K562 (cell line): ENCODE measurements around the gene ETV7. TPM values are rescaled to one million over a fixed set of nuclear protein-coding genes. Genes with fewer than 3 reads are reported as not detected.
A peak's percentile ranks its signal among the peaks of the same experiment; 100 is the strongest.

Experiments
- ASH1L ChIP-seq: fragments of 450-650 bp; IDR thresholded peaks from 2 replicates; pipeline ENCODE4 v1.6.1; 2018; ENCODE audit warnings: borderline replicate concordance, mild to moderate bottlenecking, low read depth; ENCODE audit not compliant: partially characterized antibody
- CEBPB ChIP-seq: fragments of 450-650 bp; IDR thresholded peaks from 2 replicates; pipeline ENCODE4 v1.6.1; 2016; ENCODE audit warnings: missing genetic modification characterization, missing compliant biosample characterization
- CEBPG ChIP-seq, 3 experiments: fragments of 200-800 bp in 1 of 3; sonication (Bioruptor generic) in 1 of 3; sonication (generic) in 1 of 3; formaldehyde crosslinking in 1 of 3; IDR thresholded peaks in 2 of 3; conservative IDR thresholded peaks in 1 of 3; 2 replicates each; pipeline versions ENCODE4 v1.6.1 to v1.8.0; 2016 to 2022; ENCODE audit warnings: missing compliant biosample characterization in 2 of 3, missing genetic modification characterization in 2 of 3, mild to moderate bottlenecking in 1 of 3, missing genetic modification reagents in 1 of 3
- CHD1 ChIP-seq: fragments of 200-600 bp; sonication (generic); IDR thresholded peaks from one replicate; pipeline ENCODE4 v1.6.1; 2012; ENCODE audit warnings: mild to moderate bottlenecking, moderate library complexity, low read length, inconsistent platforms
- EP300 ChIP-seq: IDR thresholded peaks from 2 replicates; pipeline ENCODE4 v1.6.1; 2012; ENCODE audit warnings: low read length, improper control_type of control experiment
- ETV6 ChIP-seq, 3 experiments: fragments of 150-350 bp in 1 of 3; sonication (generic) in 1 of 3; formaldehyde crosslinking in 1 of 3; IDR thresholded peaks; 2 replicates each; pipeline versions ENCODE4 v1.6.1 to v1.8.0; 2014 to 2022; ENCODE audit warnings: borderline replicate concordance in 2 of 3, low read depth in 2 of 3, antibody characterized with exemption in 1 of 3, low read length in 1 of 3, mild to moderate bottlenecking in 1 of 3, missing genetic modification reagents in 1 of 3
- FOXP4 ChIP-seq: sonication (generic); formaldehyde crosslinking; IDR thresholded peaks from 2 replicates; pipeline ENCODE4 v1.8.0; 2022; ENCODE audit warnings: mild to moderate bottlenecking, missing genetic modification reagents, borderline replicate concordance
- MBD2 ChIP-seq: sonication (generic); IDR thresholded peaks from 2 replicates; pipeline ENCODE4 v1.6.1; 2016; ENCODE audit warnings: low read depth, borderline replicate concordance
- NCOA6 ChIP-seq: fragments of 450-650 bp; IDR thresholded peaks from 2 replicates; pipeline ENCODE4 v1.6.1; 2017; ENCODE audit warnings: mild to moderate bottlenecking
- NCOR1 ChIP-seq: fragments of 450-650 bp; IDR thresholded peaks from 2 replicates; pipeline ENCODE4 v1.6.1; 2016; ENCODE audit warnings: mild to moderate bottlenecking, moderate library complexity
- NFIX ChIP-seq: fragments of 250-450 bp; sonication (Bioruptor Pico); IDR thresholded peaks from 2 replicates; pipeline ENCODE4 v1.4.0; 2020; ENCODE audit warnings: low read depth, mild to moderate bottlenecking, moderate library complexity
- NFRKB ChIP-seq: fragments of 450-650 bp; IDR thresholded peaks from 2 replicates; pipeline ENCODE4 v1.6.1; 2016; ENCODE audit warnings: low read depth
- POLR3G ChIP-seq: IDR thresholded peaks from 2 replicates; pipeline ENCODE4 v1.6.1; 2011; ENCODE audit not compliant: insufficient read length, insufficient replicate concordance; ENCODE audit errors: extremely low read depth
- RBM15 ChIP-seq: fragments of 200-400 bp; formaldehyde crosslinking; IDR thresholded peaks from 2 replicates; pipeline ENCODE4 v1.6.1; 2018; ENCODE audit warnings: mild to moderate bottlenecking, low read length, moderate library complexity; ENCODE audit not compliant: insufficient read depth
- ZBTB26 ChIP-seq: fragments of 450-650 bp; formaldehyde crosslinking; IDR thresholded peaks from 2 replicates; pipeline ENCODE4 v1.4.0; 2022; ENCODE audit warnings: missing genetic modification characterization
- ZNF175 ChIP-seq: fragments of 200-800 bp; sonication (Bioruptor generic); IDR thresholded peaks from 2 replicates; pipeline ENCODE4 v1.6.1; 2016; ENCODE audit warnings: low read depth, mild to moderate bottlenecking, missing genetic modification characterization, missing compliant biosample characterization
- ZNF586 ChIP-seq: fragments of 450-650 bp; formaldehyde crosslinking; conservative IDR thresholded peaks from 2 replicates; pipeline ENCODE4 v1.4.0; 2020; ENCODE audit warnings: mild to moderate bottlenecking, moderate library complexity
- ZNF76 ChIP-seq: fragments of 250-450 bp; sonication (Bioruptor Pico); IDR thresholded peaks from 2 replicates; pipeline ENCODE4 v1.4.0; 2020; ENCODE audit warnings: mild to moderate bottlenecking, moderate library complexity, borderline replicate concordance
- polyA plus RNA-seq, 8 experiments: library from polyadenylated mRNA; depleted of rRNA in 4 of 8; stranded (reverse) in 5 of 8; unstranded in 3 of 8; fragments of >200 nt; fragmentation: Nextera tagmentation in 2 of 8; fragmentation: Illumina TruSeq in 1 of 8; extraction: Ambion mirVana in 2 of 8; extraction: Trizol in 1 of 8; gene quantifications; 2 replicates each; pipeline versions ENCODE4 v1.2.1 to v1.2.3, GENCODE V29; 2011 to 2014; ENCODE audit warnings: inconsistent platforms in 1 of 8, missing spikeins in 1 of 8
- total RNA-seq, 7 experiments: library from RNA; depleted of rRNA in 6 of 7; stranded (reverse); fragments of >200 nt in 6 of 7; fragmentation: Illumina TruSeq in 2 of 7; extraction: Trizol in 2 of 7; gene quantifications; 2 replicates each; pipeline versions ENCODE4 v1.2.1 to v1.2.3, GENCODE V29; 2011 to 2021; ENCODE audit warnings: low replicate concordance in 1 of 7
- TF ChIP-seq, protein P1 (sequence below): fragments of 450-650 bp; IDR thresholded peaks from 2 replicates; pipeline ENCODE4 v1.6.1; 2016; ENCODE audit warnings: missing biosample characterization, missing genetic modification characterization

Gene ETV7
- total and polyA plus RNA-seq, 9 of the 15 experiments (the other 6 are each of a cell fraction or from before 2014, with no cell fraction given) = 0.07 to 0.22 (median 0.14) TPM; not detected in 3

GRCh38 chr6:36350681-36351571 is 36.5 kb downstream of the ETV7 start (continued):
- TF ChIP-seq ETV6 (IDR thresholded peaks at IDR 0.05; ENCODE audit: borderline replicate concordance in 1 of 2, low read depth in 2 of 2, low read length in 1 of 2) (peak in 1 of 2 experiments; percentile 45; a peak in 1 of 4 replicates), ETV6 (CRISPR knock-in tag; IDR thresholded peaks at IDR 0.05; ENCODE audit: borderline replicate concordance) (no peak), NFRKB (no peak), ZNF175 (CRISPR knock-in tag) (0 out of 2 replicates have a peak, but pooled peaks have one; percentile 61), ZNF76 (0 out of 2 replicates have a peak, but pooled peaks have one; percentile 50), ZNF586 (CRISPR knock-in tag) (no peak), NCOR1 (peak; percentile 97), ASH1L (no peak), CEBPB (no peak), POLR3G (no peak), EP300 (peak; percentile 92), NCOA6 (no peak), NFIX (CRISPR knock-in tag) (no peak), FOXP4 (no peak), CEBPG (CRISPR knock-in tag; IDR thresholded peaks at IDR 0.05) (no peak), CEBPG (tag; conservative IDR thresholded peaks at IDR 0.05 in 1 of 2, IDR thresholded peaks at IDR 0.05 in 1 of 2) (no peak), RBM15 (no peak), ZBTB26 (CRISPR knock-in tag) (no peak), CHD1 (no peak), MBD2 (peak; percentile 80)
- TF ChIP-seq, protein P1, sequence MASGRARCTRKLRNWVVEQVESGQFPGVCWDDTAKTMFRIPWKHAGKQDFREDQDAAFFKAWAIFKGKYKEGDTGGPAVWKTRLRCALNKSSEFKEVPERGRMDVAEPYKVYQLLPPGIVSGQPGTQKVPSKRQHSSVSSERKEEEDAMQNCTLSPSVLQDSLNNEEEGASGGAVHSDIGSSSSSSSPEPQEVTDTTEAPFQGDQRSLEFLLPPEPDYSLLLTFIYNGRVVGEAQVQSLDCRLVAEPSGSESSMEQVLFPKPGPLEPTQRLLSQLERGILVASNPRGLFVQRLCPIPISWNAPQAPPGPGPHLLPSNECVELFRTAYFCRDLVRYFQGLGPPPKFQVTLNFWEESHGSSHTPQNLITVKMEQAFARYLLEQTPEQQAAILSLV (tag) = no peak
